Suprapubic skin (tissue), 4 donors: ENCODE data around the gene CLMN.

ENCODE experiments used
- POLR2A ChIP-seq, 2 donors: fragments of 450-650 bp; IDR thresholded peaks; one replicate each; pipeline ENCODE4 v1.6.1; 2017; ENCODE audit warnings: antibody characterized with exemption in 2 of 2, mild to moderate bottlenecking in 2 of 2, moderate library complexity in 2 of 2
- POLR2AphosphoS5 ChIP-seq, 3 donors: sonication (generic); formaldehyde crosslinking; IDR thresholded peaks; one replicate each; pipeline ENCODE4 v1.6.1; 2017; ENCODE audit warnings: antibody characterized with exemption in 3 of 3
- TF ChIP-seq, protein P1 (sequence below), 2 donors: fragments of 200-600 bp in 1 of 2; fragments of 450-650 bp in 1 of 2; sonication (generic) in 1 of 2; IDR thresholded peaks; one replicate each; pipeline ENCODE4 v1.5.1; 2016 to 2019; ENCODE audit warnings: antibody characterized with exemption in 2 of 2, mild to moderate bottlenecking in 1 of 2, moderate library complexity in 1 of 2

GRCh38 chr14:95228240-95228639 is 91.5 kb downstream of the CLMN start:
- TF ChIP-seq, protein P1, sequence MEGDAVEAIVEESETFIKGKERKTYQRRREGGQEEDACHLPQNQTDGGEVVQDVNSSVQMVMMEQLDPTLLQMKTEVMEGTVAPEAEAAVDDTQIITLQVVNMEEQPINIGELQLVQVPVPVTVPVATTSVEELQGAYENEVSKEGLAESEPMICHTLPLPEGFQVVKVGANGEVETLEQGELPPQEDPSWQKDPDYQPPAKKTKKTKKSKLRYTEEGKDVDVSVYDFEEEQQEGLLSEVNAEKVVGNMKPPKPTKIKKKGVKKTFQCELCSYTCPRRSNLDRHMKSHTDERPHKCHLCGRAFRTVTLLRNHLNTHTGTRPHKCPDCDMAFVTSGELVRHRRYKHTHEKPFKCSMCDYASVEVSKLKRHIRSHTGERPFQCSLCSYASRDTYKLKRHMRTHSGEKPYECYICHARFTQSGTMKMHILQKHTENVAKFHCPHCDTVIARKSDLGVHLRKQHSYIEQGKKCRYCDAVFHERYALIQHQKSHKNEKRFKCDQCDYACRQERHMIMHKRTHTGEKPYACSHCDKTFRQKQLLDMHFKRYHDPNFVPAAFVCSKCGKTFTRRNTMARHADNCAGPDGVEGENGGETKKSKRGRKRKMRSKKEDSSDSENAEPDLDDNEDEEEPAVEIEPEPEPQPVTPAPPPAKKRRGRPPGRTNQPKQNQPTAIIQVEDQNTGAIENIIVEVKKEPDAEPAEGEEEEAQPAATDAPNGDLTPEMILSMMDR (IDR thresholded peaks at IDR 0.05), result no peak
- TF ChIP-seq POLR2A (IDR thresholded peaks at IDR 0.05) (no peak), POLR2AphosphoS5 (IDR thresholded peaks at IDR 0.05) (no peak)
